GM12864 (cell line): Measurements from ENCODE around the gene DNAJC6.

Experiments
- DNase-seq: peaks from one replicate; pipeline ENCODE4 v3.0.0-alpha.2; 2011; ENCODE audit warnings: low read depth
- H3K4me3 ChIP-seq: 2 replicates; pipeline ENCODE4 v1.5.1; 2011; ENCODE audit warnings: mild to moderate bottlenecking, low read depth, low read length, control low read depth
- CTCF ChIP-seq: IDR thresholded peaks from 2 replicates; pipeline ENCODE4 v1.5.1; 2011; ENCODE audit warnings: low read depth, mild to moderate bottlenecking, moderate library complexity, low read length, control low read depth, inconsistent platforms; ENCODE audit errors: missing control alignments

The DNAJC6 gene

DNA sequence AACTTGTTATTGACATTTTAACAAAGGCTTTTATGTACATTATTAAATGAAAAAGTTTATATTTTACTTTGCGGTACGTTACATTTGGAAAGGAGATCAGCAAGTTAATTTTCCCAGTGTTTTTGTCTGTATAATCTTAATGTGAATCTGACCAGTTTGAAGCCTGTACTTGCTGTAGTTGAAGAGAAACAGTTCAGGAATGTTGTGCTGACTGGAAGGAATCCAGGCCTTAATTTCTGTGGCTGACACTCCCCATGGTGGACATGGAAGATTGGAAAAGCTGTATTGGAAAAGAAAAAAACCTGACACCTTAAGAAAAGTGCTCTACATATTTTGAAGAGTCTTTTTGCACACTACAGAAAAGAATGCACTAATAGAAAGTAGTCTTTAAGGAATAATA, 126.6 kb downstream of the DNAJC6 start:
- no peak for DNase-seq
- H3K4me3 ChIP-seq, result no peak overlapping the region
- no peak for TF ChIP-seq CTCF

DNA sequence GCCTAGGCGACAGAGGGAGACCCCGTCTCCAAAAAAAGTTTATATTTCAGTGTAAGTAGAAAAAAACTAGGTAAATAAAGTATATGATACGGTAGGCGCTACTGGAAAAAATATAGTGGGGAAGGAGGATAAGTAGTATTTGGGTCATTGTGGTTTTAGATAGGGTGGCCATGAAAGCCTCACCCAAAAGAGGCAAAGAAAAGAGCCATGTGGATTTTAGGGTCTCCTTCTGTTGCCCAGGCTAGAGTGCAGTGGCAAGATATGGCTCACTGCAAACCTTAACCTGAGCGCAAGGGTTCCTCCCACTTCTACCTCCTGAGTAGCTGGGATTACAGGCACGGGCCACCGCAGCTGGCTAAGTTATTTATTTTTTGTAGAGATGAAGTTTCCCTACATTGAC, 128.3 kb downstream of the DNAJC6 start:
- DNase-seq, result no peak
- no peak overlapping the region for H3K4me3 ChIP-seq
- TF ChIP-seq CTCF, result no peak

DNA sequence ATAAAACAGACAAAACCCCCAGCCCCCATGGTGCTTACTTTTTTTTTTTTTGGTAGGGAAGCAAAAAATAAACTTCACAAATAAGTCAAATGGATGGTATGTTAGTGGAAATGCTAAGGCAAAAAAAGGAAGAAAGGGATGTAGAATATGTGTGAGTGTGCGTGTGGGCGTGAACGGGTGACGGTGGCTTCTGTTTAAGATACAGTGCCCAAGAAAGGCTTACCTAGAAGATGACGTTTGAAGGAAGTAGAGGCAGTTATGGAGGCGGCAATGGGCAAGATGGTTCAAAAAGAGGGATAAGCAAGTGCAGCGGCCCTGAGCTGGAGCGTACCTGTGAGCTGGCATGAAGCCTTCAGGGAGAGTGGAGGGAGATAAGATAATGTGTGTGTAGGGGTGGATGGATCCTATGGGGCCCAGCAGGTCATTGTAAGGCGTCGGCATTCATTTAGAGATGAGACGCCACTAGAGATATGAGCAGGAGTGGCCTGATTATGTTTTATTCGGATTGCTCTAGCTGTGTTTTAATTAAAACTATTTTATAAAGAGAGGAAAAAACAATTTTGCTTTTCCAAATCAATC, 131.1 kb downstream of the DNAJC6 start:
- H3K4me3 ChIP-seq, result no peak overlapping the region
- no peak for DNase-seq
- TF ChIP-seq CTCF, result no peak

GRCh38 chr1:65440915-65441314, 131.6 kb downstream of the DNAJC6 start:
- no peak for TF ChIP-seq CTCF
- DNase-seq, result no peak
- no peak overlapping the region for H3K4me3 ChIP-seq

DNA sequence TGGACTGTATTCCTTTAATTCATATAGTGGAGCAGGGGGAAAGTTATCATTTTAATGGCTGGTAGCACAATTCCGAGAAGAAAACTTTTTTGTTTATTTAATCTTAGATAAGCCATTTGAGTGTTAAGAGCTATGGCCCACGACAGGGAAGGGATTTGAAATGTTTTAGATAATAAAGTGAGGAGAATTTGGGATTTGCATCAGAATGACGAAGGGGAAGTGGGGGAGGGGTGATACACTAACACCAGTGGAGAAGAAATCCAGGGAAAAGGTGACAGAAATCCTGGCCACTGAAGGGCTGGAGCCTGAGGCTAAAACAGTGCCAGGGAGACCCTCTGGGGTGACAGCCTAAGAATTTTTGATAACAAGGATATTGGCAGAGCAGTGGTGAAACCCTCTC, 132.1 kb downstream of the DNAJC6 start:
- no peak overlapping the region for H3K4me3 ChIP-seq
- no peak for DNase-seq
- TF ChIP-seq CTCF, result no peak

DNA sequence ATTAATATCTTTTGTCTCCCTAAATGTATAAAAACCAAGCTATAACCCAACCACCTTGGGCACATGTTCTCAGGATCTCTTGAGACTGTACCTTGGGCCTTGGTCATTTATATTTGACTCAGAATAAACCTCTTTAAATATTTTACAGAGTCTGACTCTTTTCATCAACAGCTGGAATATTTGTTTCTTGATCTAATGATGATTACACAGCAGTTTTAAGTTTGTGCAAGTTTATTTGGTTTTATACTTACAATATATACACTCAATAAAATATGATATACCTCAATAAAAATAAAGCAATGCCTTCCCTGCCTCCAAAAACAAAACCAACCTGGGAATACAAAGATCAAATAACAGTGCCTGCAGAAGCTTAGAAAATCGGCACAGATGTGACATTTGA, 133.1 kb downstream of the DNAJC6 start:
- H3K4me3 ChIP-seq, result no peak overlapping the region
- no peak for DNase-seq
- TF ChIP-seq CTCF, result no peak

GRCh38 chr1:65443647-65444046, 134.3 kb downstream of the DNAJC6 start:
- no peak for TF ChIP-seq CTCF
- DNase-seq, result no peak
- no peak overlapping the region for H3K4me3 ChIP-seq
